Body of pancreas (tissue), 4 donors: ENCODE measurements around the gene EME1.

Source experiments
- POLR2A ChIP-seq, 3 donors: fragments of 450-650 bp; IDR thresholded peaks; one replicate each; pipeline ENCODE4 v1.6.1; 2016; ENCODE audit warnings: antibody characterized with exemption in 3 of 3, mild to moderate bottlenecking in 2 of 3
- TF ChIP-seq, protein P1 (sequence below), 7 experiments: fragments of 450-650 bp in 4 of 7; fragments of 200-600 bp in 3 of 7; sonication (generic) in 3 of 7; IDR thresholded peaks; one replicate each; pipeline ENCODE4 v1.5.1; 2016 to 2019; ENCODE audit warnings: antibody characterized with exemption in 7 of 7

DNA sequence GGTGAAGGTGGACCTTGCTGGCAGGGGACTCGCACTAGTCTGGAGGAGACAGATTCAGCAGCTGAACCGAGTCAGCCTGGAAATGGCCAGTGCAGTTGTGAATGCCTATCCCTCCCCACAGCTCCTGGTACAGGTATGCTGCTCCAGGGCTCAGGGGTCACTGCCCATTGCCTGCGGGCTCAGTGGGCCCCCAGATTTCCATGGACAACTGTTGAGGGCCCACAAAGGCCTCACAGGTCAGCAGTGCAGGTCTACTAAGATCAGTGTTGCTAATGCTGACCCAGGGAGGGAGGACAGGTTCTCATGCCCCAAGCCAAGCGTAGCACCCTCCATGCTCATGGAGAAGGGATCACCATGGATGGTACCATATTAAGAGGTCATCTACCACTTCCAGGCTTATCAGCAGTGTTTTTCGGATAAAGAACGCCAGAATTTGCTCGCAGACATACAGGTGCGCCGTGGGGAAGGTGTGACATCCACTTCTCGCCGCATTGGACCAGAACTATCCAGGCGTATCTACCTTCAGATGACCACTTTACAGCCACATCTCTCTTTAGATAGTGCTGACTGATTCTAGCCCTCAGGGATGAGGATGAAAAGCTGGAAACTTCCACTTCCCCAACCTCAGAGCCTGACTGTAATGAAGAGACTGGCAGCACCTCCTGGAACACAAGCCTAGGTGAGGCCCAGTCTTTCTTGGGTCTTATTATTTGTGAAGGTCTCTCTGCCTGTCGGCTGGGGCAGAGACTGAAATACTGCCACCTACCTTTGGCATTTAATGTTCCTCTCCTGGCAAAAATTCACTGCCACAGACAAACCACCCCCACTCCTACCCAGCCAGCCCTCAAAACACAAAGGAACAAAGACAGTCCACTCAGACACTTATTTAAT is 7.6 kb downstream of the EME1 start:
- TF ChIP-seq, protein P1, sequence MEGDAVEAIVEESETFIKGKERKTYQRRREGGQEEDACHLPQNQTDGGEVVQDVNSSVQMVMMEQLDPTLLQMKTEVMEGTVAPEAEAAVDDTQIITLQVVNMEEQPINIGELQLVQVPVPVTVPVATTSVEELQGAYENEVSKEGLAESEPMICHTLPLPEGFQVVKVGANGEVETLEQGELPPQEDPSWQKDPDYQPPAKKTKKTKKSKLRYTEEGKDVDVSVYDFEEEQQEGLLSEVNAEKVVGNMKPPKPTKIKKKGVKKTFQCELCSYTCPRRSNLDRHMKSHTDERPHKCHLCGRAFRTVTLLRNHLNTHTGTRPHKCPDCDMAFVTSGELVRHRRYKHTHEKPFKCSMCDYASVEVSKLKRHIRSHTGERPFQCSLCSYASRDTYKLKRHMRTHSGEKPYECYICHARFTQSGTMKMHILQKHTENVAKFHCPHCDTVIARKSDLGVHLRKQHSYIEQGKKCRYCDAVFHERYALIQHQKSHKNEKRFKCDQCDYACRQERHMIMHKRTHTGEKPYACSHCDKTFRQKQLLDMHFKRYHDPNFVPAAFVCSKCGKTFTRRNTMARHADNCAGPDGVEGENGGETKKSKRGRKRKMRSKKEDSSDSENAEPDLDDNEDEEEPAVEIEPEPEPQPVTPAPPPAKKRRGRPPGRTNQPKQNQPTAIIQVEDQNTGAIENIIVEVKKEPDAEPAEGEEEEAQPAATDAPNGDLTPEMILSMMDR (IDR thresholded peaks at IDR 0.05) = peak in 2 of 7 experiments; percentile 5 to 20
- TF ChIP-seq POLR2A (IDR thresholded peaks at IDR 0.05) = peak in 1 of 3 donors; percentile 23
